Neural cell (in vitro differentiated cells): Measurements from ENCODE around the gene PSMB7.

Experiments
- CTCF ChIP-seq: fragments of 450-650 bp; IDR thresholded peaks from 2 replicates; pipeline ENCODE4 v1.5.1; 2014; ENCODE audit warnings: antibody characterized with exemption, mild to moderate bottlenecking, moderate library complexity; ENCODE audit not compliant: poor library complexity, severe bottlenecking
- EP300 ChIP-seq: fragments of 450-650 bp; conservative IDR thresholded peaks from 2 replicates; pipeline ENCODE4 v1.6.1; 2014; ENCODE audit warnings: antibody characterized with exemption, mild to moderate bottlenecking, moderate library complexity; ENCODE audit not compliant: poor library complexity, severe bottlenecking
- EZH2 ChIP-seq: fragments of 200-600, 300-800 bp; shearing (Covaris generic), sonication (generic); IDR thresholded peaks from 2 replicates; pipeline ENCODE4 v1.6.1; 2014; ENCODE audit warnings: antibody characterized with exemption, low read length, borderline replicate concordance, mild to moderate bottlenecking; ENCODE audit not compliant: insufficient read depth, poor library complexity, severe bottlenecking
- POLR2AphosphoS5 ChIP-seq: IDR thresholded peaks from 2 replicates; pipeline ENCODE4 v1.6.1; 2012
- RAD21 ChIP-seq: fragments of 450-650 bp; conservative IDR thresholded peaks from 2 replicates; pipeline ENCODE4 v1.6.1; 2014; ENCODE audit warnings: antibody characterized with exemption, mild to moderate bottlenecking, moderate library complexity
- TAF1 ChIP-seq: IDR thresholded peaks from 2 replicates; pipeline ENCODE4 v1.6.1; 2012; ENCODE audit warnings: low read depth

- TF ChIP-seq EP300 (no peak), CTCF (no peak), EZH2 (no peak), RAD21 (no peak), POLR2AphosphoS5 (no peak), TAF1 (no peak)
These were observed 40.6 kb upstream of the PSMB7 start for GRCh38 chr9:124455820-124456219.
